ENCODE results near the gene PSMB7. TPM values are rescaled to one million over a fixed set of nuclear protein-coding genes. Genes with fewer than 3 reads are reported as not detected.

PSMB7 gene
- total and polyA plus RNA-seq, 2 of the 4 experiments (the other 2 are of a cell fraction), result 340 to 430 TPM

- peaks cover 47% of the 10 kb centered on the region for H3K9me1 ChIP-seq (ENCODE audit: insufficient read depth, low read length)
- H3K14ac ChIP-seq (replicated peaks; ENCODE audit: low read depth, low read length), result no peak overlapping the region
- H2BK5ac ChIP-seq (ENCODE audit: low read depth, low read length, poor library complexity, severe bottlenecking), result no peak overlapping the region
- H3K4me1 ChIP-seq (ENCODE audit: control insufficient read depth, insufficient read depth, low read length), result peaks cover 7% of the 10 kb centered on the region
- H3K4me3 ChIP-seq (ENCODE audit: insufficient read depth, low read depth, low read length), result no peak overlapping the region
- no peak overlapping the region for H2BK15ac ChIP-seq (ENCODE audit: low read depth, low read length)
- no peak overlapping the region for H2AK5ac ChIP-seq (ENCODE audit: low read depth, low read length)
- no peak overlapping the region for H2BK20ac ChIP-seq (ENCODE audit: low read depth, low read length)
- no peak overlapping the region for H3K4ac ChIP-seq (ENCODE audit: low read depth, low read length)
- H2BK120ac ChIP-seq (ENCODE audit: low read depth, low read length), result no peak overlapping the region
- peaks cover 24% of the 10 kb centered on the region for H3K36me3 ChIP-seq (ENCODE audit: control insufficient read depth, insufficient read depth, low read length)
- no peak overlapping the region for H4K5ac ChIP-seq (ENCODE audit: low read depth, low read length)
- no peak overlapping the region for H2AK9ac ChIP-seq (replicated peaks; ENCODE audit: low read depth, low read length, poor library complexity)
- H3K4me2 ChIP-seq (ENCODE audit: low read depth, low read length), result no peak overlapping the region
- TF ChIP-seq CEBPB (IDR thresholded peaks at IDR 0.05; ENCODE audit: low read depth, low read length), result no peak
- no peak overlapping the region for H3K23ac ChIP-seq (ENCODE audit: low read depth, low read length)
- H2AFZ ChIP-seq (replicated peaks; ENCODE audit: low read length, poor library complexity), result no peak overlapping the region
- DNase-seq, result no peak
- no peak overlapping the region for H3K56ac ChIP-seq (ENCODE audit: extremely low read depth, insufficient read depth, low read length)
- intact Hi-C loops (cut with micrococcal nuclease) (no loop called here), dilution Hi-C loops (cut with HindIII; ENCODE audit: low sequenced_read_pairs, unreplicated experiment) (no loop called here), in situ Hi-C loops (cut with MboI; ENCODE audit: low sequenced_read_pairs) (no loop called here)
- no peak overlapping the region for H4K8ac ChIP-seq (ENCODE audit: low read depth in 2 of 2, low read length in 2 of 2)
- H3K79me1 ChIP-seq (ENCODE audit: low read depth in 1 of 2, low read length in 2 of 2), result peaks cover 27 to 94% of the 10 kb centered on the region in 2 experiments
- no peak overlapping the region for H3K18ac ChIP-seq (ENCODE audit: low read depth, low read length)
- no peaks in the 10 kb centered on the region for H3K9me3 ChIP-seq (ENCODE audit: control insufficient read depth, insufficient read depth, low read length)
- no peak overlapping the region for H3K9ac ChIP-seq (ENCODE audit: low read depth, low read length)
- no peaks in the 10 kb centered on the region for H3K27me3 ChIP-seq (ENCODE audit: control insufficient read depth, insufficient read depth, low read length)
- CTCF ChIA-PET, result no interaction called here
- POLR2A ChIA-PET (ENCODE audit: unreplicated experiment), result no interaction called here
- 93% methylated on average over 4 of the region's 8 CpGs; no CpG with 5 or more reads in 1 of the 2 experiments for WGBS, 2 experiments (ENCODE audit: extremely low coverage in 2 of 2, insufficient read length in 1 of 2)
- no peak overlapping the region for H3K27ac ChIP-seq (ENCODE audit: insufficient read depth, low read length)
- H4K91ac ChIP-seq (ENCODE audit: insufficient read depth, low read depth, low read length), result no peak overlapping the region
- no peak for ATAC-seq (ENCODE audit: low read depth)
- peaks cover 87% of the 10 kb centered on the region for H4K20me1 ChIP-seq (ENCODE audit: insufficient read depth, low read length)
- BruUV-seq (replicated peaks), result no TSS peak
These were observed 54.1 kb downstream of the PSMB7 start for GRCh38 chr9:124361128-124361527.
